AG04450 (cell line): ENCODE results near the gene MYO15A. TPM values are rescaled to one million over a fixed set of nuclear protein-coding genes. Genes with fewer than 3 reads are reported as not detected.

ENCODE experiments used
- CTCF ChIA-PET: fragments of 300-600, 350-600 bp; formaldehyde crosslinking; extraction: SDS; loops from one replicate; lab custom pipeline; 2022; ENCODE audit warnings: antibody characterized with exemption, inconsistent platforms; lab: Charles Lee
- POLR2A ChIA-PET: fragments of 350-600 bp; formaldehyde crosslinking; extraction: SDS; loops from one replicate; lab custom pipeline; 2021; ENCODE audit warnings: antibody characterized with exemption, inconsistent platforms; lab: Yijun Ruan, JAX
- DNase-seq: peaks from one replicate; pipeline ENCODE4 v3.0.0-alpha.2; 2011; ENCODE audit warnings: low read depth, low spot score
- H3K27ac ChIP-seq: one replicate; pipeline ENCODE4 v1.5.1; 2012; ENCODE audit warnings: low read depth, low read length, control low read depth
- H3K27me3 ChIP-seq: one replicate; pipeline ENCODE4 v1.6.0; 2012; ENCODE audit warnings: low read length; ENCODE audit not compliant: control insufficient read depth, insufficient read depth
- H3K4me3 ChIP-seq: 2 replicates; pipeline ENCODE4 v1.5.1; 2011; ENCODE audit warnings: mild to moderate bottlenecking, low read depth, low read length, control low read depth
- H3K9me3 ChIP-seq: 2 replicates; pipeline ENCODE4 v1.5.1; 2012; ENCODE audit warnings: low read length; ENCODE audit not compliant: control insufficient read depth, insufficient read depth
- CTCF ChIP-seq: IDR thresholded peaks from 2 replicates; pipeline ENCODE4 v1.5.1; 2011; ENCODE audit warnings: low read depth, low read length, control low read depth, inconsistent platforms
- polyA plus RNA-seq: library from polyadenylated mRNA; depleted of rRNA; stranded (reverse); fragments of >200 nt; gene quantifications from 2 replicates; pipeline ENCODE4 v1.2.3, GENCODE V29; 2011

The MYO15A gene
- polyA plus RNA-seq, 1 experiment, result 0.19 TPM

GRCh38 chr17:18176176-18176575 lies 67.6 kb downstream of the MYO15A start:
- ChIA-PET CTCF (no interaction called here), POLR2A (no interaction called here)
- TF ChIP-seq CTCF, result no peak
- H3K9me3 ChIP-seq, result no peaks in the 10 kb centered on the region; the same call in 1 of the 2 replicates
- H3K27ac ChIP-seq, result no peak overlapping the region
- DNase-seq, result no peak
- no peak overlapping the region for H3K4me3 ChIP-seq
- H3K27me3 ChIP-seq, result peaks cover 2% of the 10 kb centered on the region

GRCh38 chr17:18177133-18177532 lies 68.6 kb downstream of the MYO15A start:
- ChIA-PET CTCF (no interaction called here), POLR2A (no interaction called here)
- H3K4me3 ChIP-seq, result no peak overlapping the region

GRCh38 chr17:18177722-18178121 lies 69.2 kb downstream of the MYO15A start:
- no peak for TF ChIP-seq CTCF
- no peak overlapping the region for H3K4me3 ChIP-seq
- no peaks in the 10 kb centered on the region; the same call in 1 of the 2 replicates for H3K9me3 ChIP-seq
- peaks cover 2% of the 10 kb centered on the region for H3K27me3 ChIP-seq
- DNase-seq, result no peak
- CTCF ChIA-PET, result no interaction called here
- H3K27ac ChIP-seq, result no peak overlapping the region
- POLR2A ChIA-PET, result no interaction called here

More at GRCh38 chr17:18177133-18177532, 68.6 kb downstream of the MYO15A start:
- Histone ChIP-seq H3K27me3 (peaks cover 2% of the 10 kb centered on the region), H3K9me3 (no peaks in the 10 kb centered on the region; the same call in 1 of the 2 replicates), H3K27ac (no peak overlapping the region)
- no peak for TF ChIP-seq CTCF
- no peak for DNase-seq

- POLR2A ChIA-PET, result no interaction called here
- no peak for DNase-seq
- Histone ChIP-seq H3K9me3 (no peaks in the 10 kb centered on the region), H3K27ac (no peak overlapping the region), H3K4me3 (no peak overlapping the region), H3K27me3 (no peaks in the 10 kb centered on the region)
- CTCF ChIA-PET, result no interaction called here
- no peak for TF ChIP-seq CTCF
Measured at GRCh38 chr17:18179196-18179595, 70.6 kb downstream of the MYO15A start.

GRCh38 chr17:18179804-18180203 lies 71.2 kb downstream of the MYO15A start:
- CTCF ChIA-PET, result no interaction called here

More at GRCh38 chr17:18179804-18180203, 71.2 kb downstream of the MYO15A start:
- Histone ChIP-seq H3K9me3 (no peaks in the 10 kb centered on the region; the same call in 1 of the 2 replicates), H3K27me3 (no peaks in the 10 kb centered on the region), H3K27ac (no peak overlapping the region), H3K4me3 (no peak overlapping the region)
- TF ChIP-seq CTCF, result no peak
- no peak for DNase-seq
- POLR2A ChIA-PET, result no interaction called here
